ENCODE data around the gene HEATR5A. TPM values are rescaled to one million over a fixed set of nuclear protein-coding genes. Genes with fewer than 3 reads are reported as not detected.

The HEATR5A gene
- total and polyA plus RNA-seq, 2 of the 13 experiments (the other 11 are each of a cell fraction or from before 2014, with no cell fraction given), result 36.4 to 105 TPM

GRCh38 chr14:31456841-31457664 lies 36.7 kb upstream of the HEATR5A start, which contains the start of gene DTD2 (continued):
- TF ChIP-seq ZNF609 (CRISPR knock-in tag; IDR thresholded peaks at IDR 0.05; ENCODE audit: borderline replicate concordance) (peak; percentile 96), FIP1L1 (IDR thresholded peaks at IDR 0.05; ENCODE audit: borderline replicate concordance, insufficient read depth, low read depth, low read length) (no peak), MAFG (CRISPR knock-in tag; IDR thresholded peaks at IDR 0.05) (no peak; the same call in 1 of the 2 replicates), ZBTB20 (CRISPR knock-in tag; IDR thresholded peaks at IDR 0.05; ENCODE audit: borderline replicate concordance, low read depth) (peak; percentile 100), TFDP1 (CRISPR knock-in tag; IDR thresholded peaks at IDR 0.05; ENCODE audit: borderline replicate concordance) (peak; percentile 96), PAF1 (CRISPR knock-in tag; IDR thresholded peaks at IDR 0.05) (no peak; the same call in 1 of the 2 replicates), ZNF589 (CRISPR knock-in tag; conservative IDR thresholded peaks at IDR 0.05) (peak; percentile 99), ZNF713 (CRISPR knock-in tag; IDR thresholded peaks at IDR 0.05) (peak; percentile 100), ZBTB2 (CRISPR knock-in tag; IDR thresholded peaks at IDR 0.05; ENCODE audit: low read depth) (peak; percentile 84), THAP11 (CRISPR knock-in tag; IDR thresholded peaks at IDR 0.05) (peak; percentile 89), BRF2 (CRISPR knock-in tag; IDR thresholded peaks at IDR 0.05) (peak; percentile 96), IRX3 (CRISPR knock-in tag; IDR thresholded peaks at IDR 0.05; ENCODE audit: borderline replicate concordance, low read depth) (peak; percentile 98), SPEN (CRISPR knock-in tag; IDR thresholded peaks at IDR 0.05; ENCODE audit: low read depth) (peak; percentile 99), ARID5B (CRISPR knock-in tag; IDR thresholded peaks at IDR 0.05) (peak; percentile 90; the same call in 1 of the 2 replicates), MXI1 (IDR thresholded peaks at IDR 0.05; ENCODE audit: borderline replicate concordance, low read depth, low read length) (peak; percentile 98)
